ENCODE results near the gene NPHS1. TPM values are rescaled to one million over a fixed set of nuclear protein-coding genes. Genes with fewer than 3 reads are reported as not detected.

NPHS1 gene
- total RNA-seq, 1 donor from 2014 or later, result not detected

DNA sequence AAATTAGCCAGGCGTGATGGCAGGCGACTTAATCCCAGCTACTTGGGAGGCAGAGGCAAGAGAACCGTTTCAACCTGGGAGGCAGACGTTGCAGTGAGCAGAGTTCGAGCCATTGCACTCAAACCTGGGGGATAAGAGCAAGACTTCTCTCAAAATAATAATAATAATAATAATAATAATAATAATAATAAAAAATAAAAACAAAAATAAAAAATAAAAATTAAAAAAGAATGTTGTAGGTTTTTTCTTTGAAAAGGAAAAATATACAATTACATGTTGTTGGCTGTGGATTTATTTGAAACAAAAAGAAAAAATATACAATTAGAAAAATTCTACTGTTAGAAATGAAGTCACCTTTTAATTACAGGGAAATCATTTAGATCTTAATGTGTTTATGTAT is 28.2 kb downstream of the NPHS1 start:
- ATAC-seq (no peak), DNase-seq (no peak)
- TF ChIP-seq, protein P1, sequence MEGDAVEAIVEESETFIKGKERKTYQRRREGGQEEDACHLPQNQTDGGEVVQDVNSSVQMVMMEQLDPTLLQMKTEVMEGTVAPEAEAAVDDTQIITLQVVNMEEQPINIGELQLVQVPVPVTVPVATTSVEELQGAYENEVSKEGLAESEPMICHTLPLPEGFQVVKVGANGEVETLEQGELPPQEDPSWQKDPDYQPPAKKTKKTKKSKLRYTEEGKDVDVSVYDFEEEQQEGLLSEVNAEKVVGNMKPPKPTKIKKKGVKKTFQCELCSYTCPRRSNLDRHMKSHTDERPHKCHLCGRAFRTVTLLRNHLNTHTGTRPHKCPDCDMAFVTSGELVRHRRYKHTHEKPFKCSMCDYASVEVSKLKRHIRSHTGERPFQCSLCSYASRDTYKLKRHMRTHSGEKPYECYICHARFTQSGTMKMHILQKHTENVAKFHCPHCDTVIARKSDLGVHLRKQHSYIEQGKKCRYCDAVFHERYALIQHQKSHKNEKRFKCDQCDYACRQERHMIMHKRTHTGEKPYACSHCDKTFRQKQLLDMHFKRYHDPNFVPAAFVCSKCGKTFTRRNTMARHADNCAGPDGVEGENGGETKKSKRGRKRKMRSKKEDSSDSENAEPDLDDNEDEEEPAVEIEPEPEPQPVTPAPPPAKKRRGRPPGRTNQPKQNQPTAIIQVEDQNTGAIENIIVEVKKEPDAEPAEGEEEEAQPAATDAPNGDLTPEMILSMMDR (IDR thresholded peaks at IDR 0.05), result no peak
- Histone ChIP-seq H3K9me3 (no peaks in the 10 kb centered on the region), H3K4me1 (no peaks in the 10 kb centered on the region), H3K36me3 (no peaks in the 10 kb centered on the region), H3K27me3 (peaks cover 6% of the 10 kb centered on the region), H3K4me3 (no peak overlapping the region), H3K27ac (no peak overlapping the region)
- intact Hi-C loops (cut with DNase I), result no loop called here

DNA sequence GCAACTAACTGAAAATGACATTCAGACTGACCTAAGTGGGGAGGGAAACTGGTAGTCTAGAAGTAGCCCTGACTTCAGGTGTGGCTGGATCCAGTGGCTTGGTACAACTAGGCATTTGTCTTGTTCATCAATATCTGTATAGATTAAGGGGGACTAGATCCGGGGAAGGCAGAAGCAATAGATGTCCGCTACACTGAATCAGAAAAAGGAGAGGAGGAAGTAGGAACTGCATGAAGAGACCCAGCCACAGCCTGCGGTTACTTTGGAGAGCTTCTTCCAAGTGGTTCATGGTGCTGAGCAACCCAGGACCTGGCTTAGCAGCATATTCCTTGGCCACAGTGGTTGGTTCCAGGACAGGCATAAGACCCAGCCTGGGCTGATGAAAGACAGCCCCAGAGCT is 29.7 kb downstream of the NPHS1 start:
- TF ChIP-seq, protein P1 (IDR thresholded peaks at IDR 0.05), result no peak
- ATAC-seq, result no peak
- no peaks in the 10 kb centered on the region for H3K4me1 ChIP-seq
- H3K9me3 ChIP-seq, result no peaks in the 10 kb centered on the region
- DNase-seq, result no peak
- intact Hi-C loops (cut with DNase I), result no loop called here
- H3K27ac ChIP-seq, result no peak overlapping the region
- H3K36me3 ChIP-seq, result no peaks in the 10 kb centered on the region
- H3K27me3 ChIP-seq, result peaks cover 19% of the 10 kb centered on the region
- no peak overlapping the region for H3K4me3 ChIP-seq

DNA sequence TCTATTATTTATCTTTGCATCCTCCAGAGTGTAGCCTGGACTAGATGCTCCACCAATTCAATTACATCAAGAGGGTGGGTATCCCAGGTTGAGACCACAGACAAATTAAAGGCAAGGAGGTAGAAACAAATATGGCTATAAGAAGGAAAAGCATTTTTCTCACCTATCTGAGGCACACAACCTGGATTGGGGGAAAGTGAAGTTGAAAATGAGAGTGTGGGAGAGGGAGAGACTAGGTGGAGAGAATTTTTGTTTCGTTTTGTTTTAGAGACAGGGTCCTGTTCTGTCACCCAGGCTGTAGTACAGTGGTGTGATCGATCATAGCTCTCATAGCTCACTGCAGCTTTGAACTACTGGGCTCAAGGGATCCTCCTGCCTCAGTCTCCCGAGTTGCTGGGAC is 33.9 kb downstream of the NPHS1 start:
- DNase-seq (no peak), ATAC-seq (no peak)
- Histone ChIP-seq H3K4me1 (no peaks in the 10 kb centered on the region), H3K4me3 (no peak overlapping the region), H3K9me3 (no peaks in the 10 kb centered on the region), H3K27me3 (peaks cover 42% of the 10 kb centered on the region), H3K27ac (no peak overlapping the region), H3K36me3 (no peaks in the 10 kb centered on the region)
- TF ChIP-seq, protein P1 (IDR thresholded peaks at IDR 0.05), result no peak
- intact Hi-C loops (cut with DNase I), result no loop called here

DNA sequence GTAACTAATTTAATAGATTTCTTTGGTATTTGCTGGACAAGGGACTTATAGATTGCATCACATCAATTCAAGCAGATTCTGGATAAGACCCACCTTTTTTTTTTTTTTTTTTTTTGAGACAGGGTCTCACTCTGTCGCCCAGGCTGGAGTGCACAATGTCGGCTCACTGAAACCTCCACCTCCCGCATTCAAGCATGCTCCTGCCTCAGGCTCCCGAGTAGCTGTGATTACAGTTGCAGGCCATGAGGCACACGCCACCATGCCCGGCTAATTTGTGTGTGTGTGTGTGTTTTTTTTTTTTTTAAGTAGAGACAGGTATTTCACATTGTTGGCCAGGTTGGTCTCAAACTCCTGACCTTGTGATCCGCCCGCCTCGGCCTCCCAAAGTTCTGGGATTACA is 35.5 kb downstream of the NPHS1 start:
- no peaks in the 10 kb centered on the region for H3K36me3 ChIP-seq
- ATAC-seq, result no peak

DNA sequence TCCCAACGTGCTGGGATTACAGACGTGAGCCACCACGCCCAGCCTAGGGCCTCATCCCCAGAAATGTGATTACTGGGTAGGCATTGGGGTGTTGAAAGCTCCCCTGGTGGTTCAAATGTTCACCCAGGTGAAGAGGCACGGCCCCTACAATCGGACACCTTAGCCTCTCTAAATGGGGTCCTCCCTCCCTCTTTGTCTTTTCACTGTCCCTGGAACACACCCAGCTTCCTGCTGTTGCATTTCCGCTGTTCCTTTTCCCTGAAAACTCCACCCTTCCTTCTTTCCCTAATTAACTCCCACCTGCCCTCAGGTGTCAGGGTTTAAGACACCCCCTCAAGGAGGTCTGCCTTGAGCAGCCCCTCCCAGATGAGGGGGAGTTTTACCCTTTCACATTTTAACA is 36.0 kb downstream of the NPHS1 start:
- intact Hi-C loops (cut with DNase I), result no loop called here
- ATAC-seq (no peak), DNase-seq (no peak)
- peaks cover 44% of the 10 kb centered on the region for H3K27me3 ChIP-seq
- H3K9me3 ChIP-seq, result no peaks in the 10 kb centered on the region
- no peaks in the 10 kb centered on the region for H3K4me1 ChIP-seq
- no peak overlapping the region for H3K4me3 ChIP-seq
- TF ChIP-seq, protein P1 (IDR thresholded peaks at IDR 0.05), result no peak
- no peaks in the 10 kb centered on the region for H3K36me3 ChIP-seq
- no peak overlapping the region for H3K27ac ChIP-seq

More for the DNA sequence above, 35.5 kb downstream of the NPHS1 start:
- TF ChIP-seq, protein P1 (IDR thresholded peaks at IDR 0.05), result no peak
- intact Hi-C loops (cut with DNase I), result no loop called here
- Histone ChIP-seq H3K27me3 (peaks cover 44% of the 10 kb centered on the region), H3K4me1 (no peaks in the 10 kb centered on the region), H3K4me3 (no peak overlapping the region), H3K9me3 (no peaks in the 10 kb centered on the region), H3K27ac (no peak overlapping the region)
- no peak for DNase-seq
